OCI-M2 (cell line): ENCODE results near the gene ZSWIM3.
"Not testable (repeated sequence)": the region's sequence is repeated elsewhere in the genome, so short reads cannot be mapped to it uniquely, and the experiment has no call there.

Experiments used
- DNase-seq: peaks from one replicate; lab custom pipeline; 2025; ENCODE audit not compliant: unreplicated experiment; lab: John Stamatoyannopoulos, UW

Gene ZSWIM3

GRCh38 chr20:45859916-45860315 is 2.5 kb downstream of the ZSWIM3 start:
- DNase-seq = no peak

GRCh38 chr20:45860560-45861220 is 3.3 kb downstream of the ZSWIM3 start:
- DNase-seq = no peak

DNA sequence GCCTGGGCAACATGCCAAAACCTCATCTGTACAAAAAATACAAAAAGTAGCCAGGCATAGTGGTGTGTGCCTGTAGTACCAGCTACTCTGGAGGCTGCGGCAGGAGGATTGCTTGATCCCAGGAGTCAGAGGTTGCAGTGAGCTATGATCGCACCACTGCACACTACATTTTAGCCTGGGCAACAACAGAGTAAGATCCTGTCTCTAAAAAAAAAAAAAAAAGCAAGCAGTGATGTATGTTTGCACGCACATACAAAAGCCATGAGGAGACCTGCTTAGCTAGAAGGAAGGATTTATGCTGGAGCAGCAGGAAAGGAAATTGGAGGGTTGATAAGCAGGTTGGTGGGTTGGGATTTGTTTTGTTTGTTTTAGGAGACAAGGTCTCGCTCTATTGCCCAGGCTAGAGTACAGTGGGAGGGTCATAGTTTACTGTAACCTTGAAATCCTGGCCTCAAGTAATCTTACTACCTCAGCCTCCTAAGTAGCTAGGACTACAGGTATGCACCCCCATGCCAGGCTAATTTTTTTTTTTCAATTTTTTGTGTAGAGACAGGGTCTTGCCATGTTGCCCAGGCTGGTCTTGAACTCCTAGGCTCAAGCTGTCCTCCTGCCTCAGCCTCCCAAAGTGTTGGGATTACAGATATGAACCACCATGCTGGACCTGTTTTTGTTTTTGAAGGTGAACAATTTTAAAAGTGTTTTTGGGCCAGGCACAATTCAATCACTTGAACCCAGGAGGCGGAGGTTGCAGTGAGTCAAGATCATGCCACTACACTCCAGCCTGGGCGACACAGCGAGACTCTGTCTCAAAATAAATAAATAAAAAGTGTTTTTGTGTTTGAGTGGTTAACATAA is 4.0 kb downstream of the ZSWIM3 start:
- no peak for DNase-seq

DNA sequence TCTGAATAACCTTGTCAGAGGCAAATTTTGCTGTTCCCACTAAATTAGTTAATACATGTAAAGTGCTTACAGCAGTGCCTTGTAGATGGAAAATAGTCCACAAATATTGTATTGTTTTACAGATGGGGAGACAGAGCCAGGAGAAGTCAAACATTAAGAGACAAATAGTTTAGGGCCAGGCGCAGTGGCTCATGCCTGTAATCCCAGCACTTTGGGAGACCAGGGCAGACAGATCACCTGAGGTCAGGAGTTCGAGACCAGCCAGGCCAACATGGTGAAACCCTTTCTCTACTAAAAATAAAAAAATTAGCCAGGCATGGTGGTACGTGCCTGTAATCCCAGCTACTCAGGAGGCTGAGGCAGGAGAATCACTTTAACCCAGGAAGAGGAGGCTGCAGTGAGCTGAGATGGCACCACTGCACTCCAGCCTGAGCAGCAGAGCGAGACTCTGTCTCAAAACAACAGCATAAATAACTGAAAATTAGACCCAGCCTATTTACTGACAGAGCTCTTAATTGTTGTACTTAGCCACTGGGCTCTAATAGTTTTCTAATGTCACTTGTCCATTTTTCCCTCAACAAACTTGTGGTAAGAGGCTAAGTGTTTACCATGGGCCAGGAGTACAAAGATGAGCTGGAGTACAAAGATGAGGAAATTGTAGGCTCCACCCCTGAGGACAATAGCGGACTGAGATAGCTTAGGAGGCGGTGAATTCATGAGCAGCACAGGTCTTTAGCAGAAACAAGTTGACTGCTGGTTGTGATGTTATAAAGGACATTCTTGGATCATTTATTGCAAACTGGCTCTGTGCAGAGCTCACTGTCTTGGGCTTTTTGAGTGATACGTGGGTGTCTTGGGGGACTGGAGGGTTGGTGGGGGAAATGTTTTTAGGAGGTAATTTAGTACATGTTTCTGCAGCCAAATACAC is 6.4 kb downstream of the ZSWIM3 start:
- no peak for DNase-seq

- DNase-seq = no peak
Measured at GRCh38 chr20:45866454-45866853, 9.0 kb downstream of the ZSWIM3 start.

- no peak for DNase-seq
Measured at GRCh38 chr20:45867136-45867818, 9.9 kb downstream of the ZSWIM3 start.

DNA sequence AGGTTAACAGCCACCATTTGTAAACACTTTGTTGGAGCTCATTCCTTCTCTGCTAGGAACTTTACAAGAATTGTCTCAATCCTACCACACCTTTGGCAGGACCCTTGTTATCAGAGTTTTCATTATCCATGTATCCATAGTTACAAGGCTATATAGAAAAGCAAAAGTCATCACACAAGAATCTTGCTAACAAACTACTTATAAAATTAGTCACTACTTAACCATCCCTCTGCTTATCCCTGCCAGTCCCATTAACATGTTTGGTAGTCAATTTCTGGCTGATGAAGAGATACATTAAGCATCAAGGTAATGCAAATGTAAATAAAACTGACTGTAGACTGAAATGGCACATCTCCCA is 10.4 kb downstream of the ZSWIM3 start:
- no peak for DNase-seq

GRCh38 chr20:45872626-45873025 is 15.2 kb downstream of the ZSWIM3 start:
- DNase-seq = no peak

DNA sequence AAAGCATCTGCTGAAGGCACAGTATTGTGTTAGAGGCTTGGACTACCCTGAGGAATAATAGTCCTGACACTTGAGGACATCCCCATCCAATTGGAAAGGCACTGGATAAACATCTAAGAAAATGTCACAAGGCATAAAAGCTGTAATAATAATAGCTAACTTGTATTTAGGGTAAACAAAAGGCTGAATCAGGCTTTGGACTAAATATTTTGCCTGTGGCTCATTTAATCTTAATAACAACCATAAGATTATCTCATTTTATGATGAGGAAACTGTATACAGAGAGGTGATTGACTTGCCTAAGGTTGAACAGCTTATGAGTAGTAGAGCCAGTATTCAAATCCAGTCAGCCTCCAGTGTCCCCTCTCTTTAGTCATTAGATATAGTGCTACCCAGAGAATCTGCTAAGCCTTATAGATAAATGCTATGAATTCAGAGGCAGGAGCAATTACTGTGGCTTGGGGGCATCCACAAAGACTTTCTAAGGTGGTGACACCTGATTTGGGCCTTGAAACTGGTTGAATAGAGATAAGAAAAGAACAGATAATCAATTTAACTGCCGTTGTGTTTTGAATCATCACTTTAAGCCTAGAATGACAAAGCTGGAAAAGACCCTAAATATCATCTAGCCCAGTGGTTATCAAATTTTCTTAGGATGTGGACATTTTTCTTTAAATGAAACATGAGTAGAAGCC is 16.1 kb downstream of the ZSWIM3 start:
- DNase-seq = no peak

GRCh38 chr20:45874104-45874481 is 16.7 kb downstream of the ZSWIM3 start:
- DNase-seq = not testable (repeated sequence)

DNA sequence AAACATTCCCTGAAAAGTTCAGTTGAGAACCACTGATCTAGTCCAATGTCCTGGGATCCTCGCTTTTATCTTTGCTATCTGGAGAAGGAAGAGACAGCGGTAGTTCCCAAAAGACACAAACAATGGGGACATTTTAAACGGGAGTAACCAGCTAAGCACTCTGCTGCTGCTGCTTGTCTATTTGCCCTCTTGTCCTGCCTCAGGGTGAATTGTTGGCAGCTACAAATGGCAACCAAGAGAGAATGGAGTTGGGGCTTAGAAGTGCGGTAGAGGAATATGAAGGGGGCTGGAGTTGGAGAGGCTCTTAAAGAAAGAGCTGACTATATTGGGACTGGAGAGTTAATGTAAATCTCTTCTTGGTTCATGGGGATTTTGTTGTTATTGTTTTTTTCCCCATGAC is 17.2 kb downstream of the ZSWIM3 start:
- DNase-seq = no peak

GRCh38 chr20:45878076-45878761 is 20.8 kb downstream of the ZSWIM3 start:
- no peak for DNase-seq

DNA sequence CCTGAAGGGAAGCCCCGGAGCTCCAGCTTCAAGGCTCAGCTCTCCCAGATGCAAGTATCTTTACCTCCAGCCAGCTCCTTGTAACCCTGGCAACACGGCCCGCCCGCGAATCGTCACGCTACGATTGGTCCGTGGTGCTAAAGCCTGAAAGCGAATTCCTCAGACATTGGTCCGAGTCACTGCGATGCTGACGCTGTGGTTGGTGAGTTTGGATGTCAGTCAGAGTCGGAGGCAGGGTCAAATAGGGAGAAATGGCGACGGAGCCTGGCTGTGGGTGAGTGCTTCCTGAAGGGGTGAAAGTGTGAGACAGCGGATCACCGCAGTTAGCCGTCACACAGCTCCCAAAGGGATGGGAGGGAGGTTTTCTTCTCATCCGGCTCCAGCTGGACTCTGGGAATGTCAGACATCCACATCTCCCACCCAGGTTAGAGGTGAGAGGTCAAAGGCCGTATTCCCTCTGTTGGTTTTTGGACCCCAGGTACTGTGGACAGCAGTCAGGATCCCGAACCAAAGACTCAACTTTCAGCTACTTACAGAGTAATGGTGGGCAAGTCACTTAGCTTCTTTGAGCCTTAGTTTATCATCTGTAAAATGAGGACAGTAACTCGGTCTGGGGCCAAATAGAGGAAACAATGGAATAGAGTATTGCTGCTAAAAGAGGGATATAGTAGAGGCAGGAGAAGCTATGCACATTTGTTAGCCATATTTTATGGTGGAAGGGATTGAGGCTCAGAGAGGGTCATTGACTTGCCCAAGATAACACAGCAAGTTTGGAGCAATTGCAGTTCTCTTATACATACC is 23.8 kb downstream of the ZSWIM3 start, which contains the start of gene ZSWIM1:
Gene ZSWIM1 (plus strand): TSS at position 240 of the 801 bp plus-strand sequence. CDS start 1,366 bp downstream, outside the sequence.
- DNase-seq = peak; percentile 95

DNA sequence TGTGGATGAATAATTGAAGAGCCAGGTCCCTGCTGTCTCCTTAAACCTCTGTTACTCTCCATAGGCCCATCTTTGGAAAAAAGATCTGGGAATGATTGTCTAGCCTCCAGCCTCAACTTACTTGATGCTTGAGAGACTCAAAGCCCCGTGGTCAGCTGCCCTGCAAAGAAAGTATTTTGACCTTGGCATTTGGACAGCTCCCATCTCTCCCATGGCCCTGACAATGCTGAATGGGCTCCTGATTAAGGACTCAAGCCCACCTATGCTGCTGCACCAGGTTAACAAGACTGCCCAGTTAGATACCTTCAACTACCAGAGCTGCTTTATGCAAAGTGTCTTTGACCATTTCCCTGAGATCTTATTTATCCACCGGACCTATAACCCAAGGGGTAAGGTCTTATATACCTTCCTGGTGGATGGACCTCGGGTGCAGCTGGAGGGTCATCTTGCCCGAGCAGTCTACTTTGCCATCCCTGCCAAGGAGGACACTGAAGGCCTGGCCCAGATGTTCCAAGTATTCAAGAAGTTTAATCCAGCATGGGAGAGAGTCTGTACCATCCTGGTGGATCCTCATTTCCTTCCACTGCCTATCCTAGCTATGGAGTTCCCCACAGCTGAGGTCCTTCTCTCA is 25.2 kb downstream of the ZSWIM3 start:
- no peak for DNase-seq

GRCh38 chr20:45883100-45883469 is 25.7 kb downstream of the ZSWIM3 start:
- DNase-seq = no peak

DNA sequence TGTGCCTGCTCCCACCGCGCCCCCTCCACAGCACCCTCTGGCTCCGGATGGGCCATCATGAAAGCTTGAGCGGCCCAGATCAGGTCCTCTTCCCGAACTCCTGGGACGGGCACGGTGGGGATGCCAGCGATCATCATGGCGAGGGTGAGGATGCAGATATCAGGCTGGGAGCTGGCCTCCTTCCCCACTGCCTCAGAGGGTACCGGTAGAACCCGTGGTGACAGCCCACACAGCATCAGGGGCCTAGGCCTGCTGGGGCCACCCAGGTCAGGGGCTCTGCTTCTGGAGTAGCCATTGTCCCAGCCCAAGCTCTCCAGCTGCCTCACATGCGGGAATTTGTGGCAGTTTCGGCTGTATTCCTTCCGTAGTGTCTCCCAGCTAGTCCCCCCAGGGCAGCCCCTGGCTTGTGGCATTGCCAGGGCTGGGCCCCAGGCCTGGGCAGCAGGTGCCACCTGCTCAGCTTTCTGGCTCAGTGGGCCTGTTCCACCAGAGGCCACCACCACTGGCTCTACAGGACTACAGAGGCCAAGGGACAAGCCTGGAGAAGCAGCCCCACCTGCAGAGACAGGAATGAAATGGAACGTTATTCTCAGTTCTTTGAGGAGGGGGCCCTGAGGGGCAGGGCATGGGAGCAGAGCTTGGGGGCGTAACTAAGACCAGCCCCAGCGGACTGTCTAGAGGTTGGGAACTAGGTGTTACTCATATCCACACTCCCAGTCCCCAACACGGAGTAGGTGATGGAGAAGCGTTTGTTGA is 29.4 kb downstream of the ZSWIM3 start:
- no peak for DNase-seq

DNA sequence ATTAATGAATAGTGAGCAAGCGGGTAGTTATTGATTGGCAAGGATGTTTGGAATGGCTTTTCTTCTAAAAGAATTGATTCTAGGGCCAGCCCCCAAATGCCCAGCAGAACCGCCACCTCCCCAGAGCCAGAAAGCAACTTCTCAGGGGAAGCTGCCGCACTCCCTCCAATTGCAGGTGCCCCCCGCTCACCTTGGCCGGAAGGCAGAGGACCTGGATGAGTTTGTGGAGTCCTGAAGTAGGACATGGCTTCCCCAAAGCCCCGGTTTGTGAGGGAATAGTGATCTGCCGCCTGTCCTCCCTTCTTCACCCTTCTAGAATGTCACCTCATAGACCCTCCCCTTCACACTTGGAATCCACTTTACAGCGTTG is 29.9 kb downstream of the ZSWIM3 start, which contains the start of gene SPATA25:
Gene SPATA25 (minus strand): TSS at position 277 of the 370 bp plus-strand sequence. CDS start 32 bp downstream, at position 245.
- DNase-seq = no peak

DNA sequence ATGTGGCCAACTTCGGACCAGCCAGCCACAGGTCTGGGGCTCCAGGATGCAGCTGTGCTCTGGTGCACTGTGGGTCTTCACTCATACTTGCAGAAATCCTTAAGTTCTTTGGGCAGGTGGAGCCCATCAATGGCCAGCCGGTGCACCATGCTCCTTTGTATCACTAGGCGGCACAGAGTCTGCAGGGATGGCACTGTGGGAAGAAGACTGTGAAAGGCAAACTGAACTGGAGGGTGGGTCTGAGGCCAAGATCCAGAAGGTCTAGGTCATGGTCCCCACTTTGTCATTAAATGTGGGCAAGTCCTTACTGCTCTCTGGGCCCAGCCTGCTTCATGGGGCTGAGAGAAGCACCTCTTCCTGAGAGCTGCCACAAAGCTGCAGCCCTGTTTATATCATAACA is 31.3 kb downstream of the ZSWIM3 start:
- DNase-seq = no peak
